Adrenal gland (tissue), 12 donors: ENCODE data around the gene FHIT. TPM values are rescaled to one million over a fixed set of nuclear protein-coding genes. Genes with fewer than 3 reads are reported as not detected.

Experiments
- DNase-seq, 7 donors: peaks; one replicate each; pipeline ENCODE4 v3.0.0-alpha.2; 2019 to 2020
- H3K27ac ChIP-seq, 5 donors: fragments of 200-600 bp; sonication (generic) in 4 of 5; 1 replicate in 3 of 5; 2 replicates in 2 of 5; pipeline versions ENCODE4 v1.5.1 to v1.8.0; 2016 to 2020; ENCODE audit warnings: mild to moderate bottlenecking in 1 of 5
- H3K27me3 ChIP-seq: fragments of 200-600 bp; 2 replicates; pipeline ENCODE4 v1.8.0; 2021
- H3K36me3 ChIP-seq, 2 donors: fragments of 200-600 bp; replicated peaks in 1 of 2; 1 replicate in 1 of 2; 2 replicates in 1 of 2; pipeline versions ENCODE4 v1.5.1 to v1.8.0; 2018 to 2022
- H3K4me1 ChIP-seq, 2 donors: fragments of 200-600 bp; replicated peaks in 1 of 2; 1 replicate in 1 of 2; 2 replicates in 1 of 2; pipeline versions ENCODE4 v1.5.1 to v1.8.0; 2018 to 2021
- H3K4me3 ChIP-seq, 4 donors: fragments of 200-600 bp; sonication (generic) in 3 of 4; one replicate each; pipeline ENCODE4 v1.5.1; 2016 to 2018
- H3K9me3 ChIP-seq, 3 donors: fragments of 200-600 bp; sonication (generic) in 1 of 3; replicated peaks in 1 of 3; 1 replicate in 2 of 3; 2 replicates in 1 of 3; pipeline versions ENCODE4 v1.5.1 to v1.8.0; 2016 to 2021
- CTCF ChIP-seq, 6 experiments: fragments of 450-650 bp in 4 of 6; fragments of 200-600 bp in 2 of 6; sonication (generic) in 1 of 6; IDR thresholded peaks; 1 replicate in 5 of 6; 2 replicates in 1 of 6; pipeline versions ENCODE4 v1.5.1 to v1.8.0; 2016 to 2021; ENCODE audit warnings: antibody characterized with exemption in 6 of 6, mild to moderate bottlenecking in 2 of 6, moderate library complexity in 1 of 6
- POLR2A ChIP-seq, 2 donors: fragments of 450-650 bp; IDR thresholded peaks; one replicate each; pipeline ENCODE4 v1.6.1; 2017; ENCODE audit warnings: antibody characterized with exemption in 2 of 2, mild to moderate bottlenecking in 2 of 2, moderate library complexity in 1 of 2
- WGBS, 4 donors: extraction: QIAGEN DNeasy Blood & Tissue Kit in 2 of 4; methylation state at CpG; one replicate each; pipeline versions ENCODE4 v1.1.5 to v1.1.7; 2013 to 2017; 5-methylcytosine and 5-hydroxymethylcytosine counted together
- intact Hi-C, 2 donors: fragments of 100-400 bp; cut with DNase I; formaldehyde crosslinking; loops; one replicate each; pipeline versions ENCODE4 v1.14.1 to v1.15.0; 2022 to 2023
- polyA plus RNA-seq, 3 donors: library from polyadenylated mRNA; stranded (reverse); fragments of 200-250 nt in 2 of 3; fragments of 350-450 nt in 1 of 3; fragmentation: Illumina TruSeq in 1 of 3; extraction: RNeasy Lipid Tissue Mini Kit (QIAGEN cat#74804) in 1 of 3; gene quantifications; one replicate each; pipeline ENCODE4 v1.2.3, GENCODE V29; 2013 to 2014
- total RNA-seq, 9 donors: library from RNA; depleted of rRNA in 4 of 9; stranded (reverse); fragments of >200 nt in 4 of 9; fragments of 120-200 nt in 1 of 9; fragmentation: NEBNext Ultra II Directional in 1 of 9; extraction: Animal tissue kit (Norgen Biotek cat#: 25700) in 1 of 9; gene quantifications; one replicate each; pipeline versions ENCODE4 v1.1.0 to v1.2.4, GENCODE V29; 2013 to 2023
- donor health status: healthy with polysubstance abuse.
- donor health status: Bipolar disorder and iron deficiency.
- donor health status: DM: yes; HTN: yes; CAD: no.
- donor health status: DM: no; HTN: no; CAD: no.
- donor health status: DM: no; HTN: no; CAD: no.
- donor health status: DM: yes; HTN: yes; CAD: no.

FHIT gene
- total and polyA plus RNA-seq, 12 donors, result 14.1 to 43.9 (median 28.8) TPM

- no peaks in the 10 kb centered on the region for H3K4me1 ChIP-seq
- no peak overlapping the region for H3K4me3 ChIP-seq
- H3K9me3 ChIP-seq, result no peaks in the 10 kb centered on the region
- 63 to 86% (median 81%) methylated on average over 3 of the region's 3 CpGs for WGBS, 4 donors
- TF ChIP-seq POLR2A (IDR thresholded peaks at IDR 0.05), result no peak
- no peak for DNase-seq
- H3K27me3 ChIP-seq, result no peaks in the 10 kb centered on the region
- intact Hi-C loops, result no loop called here
- H3K27ac ChIP-seq, result no peak overlapping the region
- H3K36me3 ChIP-seq, result no peaks in the 10 kb centered on the region
Observed at GRCh38 chr3:60308808-60309207, 942.4 kb downstream of the FHIT start.

- H3K4me3 ChIP-seq, result no peak overlapping the region
- DNase-seq, result no peak
- 93 to 98% (median 94%) methylated on average over 5 of the region's 5 CpGs for WGBS, 4 donors
- H3K36me3 ChIP-seq, result no peaks in the 10 kb centered on the region
- H3K9me3 ChIP-seq, result no peaks in the 10 kb centered on the region
- H3K27me3 ChIP-seq, result no peaks in the 10 kb centered on the region
- H3K4me1 ChIP-seq, result no peaks in the 10 kb centered on the region
- intact Hi-C loops, result no loop called here
- H3K27ac ChIP-seq, result no peak overlapping the region
- TF ChIP-seq POLR2A (IDR thresholded peaks at IDR 0.05), result no peak
- no peak for TF ChIP-seq CTCF (IDR thresholded peaks at IDR 0.05)
Observed at GRCh38 chr3:60307562-60308199, 943.6 kb downstream of the FHIT start.

GRCh38 chr3:60304112-60304511, 947.1 kb downstream of the FHIT start:
- intact Hi-C loops, result no loop called here
- Histone ChIP-seq H3K36me3 (no peaks in the 10 kb centered on the region), H3K4me3 (no peak overlapping the region), H3K9me3 (no peaks in the 10 kb centered on the region), H3K27me3 (no peaks in the 10 kb centered on the region), H3K27ac (no peak overlapping the region), H3K4me1 (no peaks in the 10 kb centered on the region)
- TF ChIP-seq POLR2A (IDR thresholded peaks at IDR 0.05), result no peak
- no peak for TF ChIP-seq CTCF (IDR thresholded peaks at IDR 0.05)
- DNase-seq, result no peak

- TF ChIP-seq CTCF (IDR thresholded peaks at IDR 0.05) (no peak), POLR2A (IDR thresholded peaks at IDR 0.05) (no peak)
- intact Hi-C loops, result no loop called here
- H3K4me3 ChIP-seq, result no peak overlapping the region
- H3K9me3 ChIP-seq, result no peaks in the 10 kb centered on the region
- no peaks in the 10 kb centered on the region for H3K4me1 ChIP-seq
- no peaks in the 10 kb centered on the region for H3K27me3 ChIP-seq
- DNase-seq, result peak in 1 of 7 donors; percentile 13
- H3K27ac ChIP-seq, result no peak overlapping the region
- 59 to 84% (median 81%) methylated on average over 2 to 3 of the region's 3 CpGs for WGBS, 4 donors
- no peaks in the 10 kb centered on the region for H3K36me3 ChIP-seq
Observed at GRCh38 chr3:60303160-60303559, 948.1 kb downstream of the FHIT start.

- no peak overlapping the region for H3K4me3 ChIP-seq
- no peak overlapping the region for H3K27ac ChIP-seq
- TF ChIP-seq CTCF (IDR thresholded peaks at IDR 0.05) (no peak), POLR2A (IDR thresholded peaks at IDR 0.05) (no peak)
- intact Hi-C loops, result no loop called here
- no peaks in the 10 kb centered on the region for H3K27me3 ChIP-seq
- H3K36me3 ChIP-seq, result no peaks in the 10 kb centered on the region
- no peaks in the 10 kb centered on the region for H3K4me1 ChIP-seq
- no peaks in the 10 kb centered on the region for H3K9me3 ChIP-seq
- WGBS, 4 donors, result 78 to 88% (median 84%) methylated on average over 2 of the region's 2 CpGs
- no peak for DNase-seq
Observed at GRCh38 chr3:60301142-60301541, 950.1 kb downstream of the FHIT start.
